ENCODE data around the gene SPRED3. TPM values are rescaled to one million over a fixed set of nuclear protein-coding genes. Genes with fewer than 3 reads are reported as not detected.

SPRED3 gene
- total RNA-seq, 4 donors from 2014 or later, result 0.14 to 3.0 (median 0.48) TPM; not detected in 1

DNA sequence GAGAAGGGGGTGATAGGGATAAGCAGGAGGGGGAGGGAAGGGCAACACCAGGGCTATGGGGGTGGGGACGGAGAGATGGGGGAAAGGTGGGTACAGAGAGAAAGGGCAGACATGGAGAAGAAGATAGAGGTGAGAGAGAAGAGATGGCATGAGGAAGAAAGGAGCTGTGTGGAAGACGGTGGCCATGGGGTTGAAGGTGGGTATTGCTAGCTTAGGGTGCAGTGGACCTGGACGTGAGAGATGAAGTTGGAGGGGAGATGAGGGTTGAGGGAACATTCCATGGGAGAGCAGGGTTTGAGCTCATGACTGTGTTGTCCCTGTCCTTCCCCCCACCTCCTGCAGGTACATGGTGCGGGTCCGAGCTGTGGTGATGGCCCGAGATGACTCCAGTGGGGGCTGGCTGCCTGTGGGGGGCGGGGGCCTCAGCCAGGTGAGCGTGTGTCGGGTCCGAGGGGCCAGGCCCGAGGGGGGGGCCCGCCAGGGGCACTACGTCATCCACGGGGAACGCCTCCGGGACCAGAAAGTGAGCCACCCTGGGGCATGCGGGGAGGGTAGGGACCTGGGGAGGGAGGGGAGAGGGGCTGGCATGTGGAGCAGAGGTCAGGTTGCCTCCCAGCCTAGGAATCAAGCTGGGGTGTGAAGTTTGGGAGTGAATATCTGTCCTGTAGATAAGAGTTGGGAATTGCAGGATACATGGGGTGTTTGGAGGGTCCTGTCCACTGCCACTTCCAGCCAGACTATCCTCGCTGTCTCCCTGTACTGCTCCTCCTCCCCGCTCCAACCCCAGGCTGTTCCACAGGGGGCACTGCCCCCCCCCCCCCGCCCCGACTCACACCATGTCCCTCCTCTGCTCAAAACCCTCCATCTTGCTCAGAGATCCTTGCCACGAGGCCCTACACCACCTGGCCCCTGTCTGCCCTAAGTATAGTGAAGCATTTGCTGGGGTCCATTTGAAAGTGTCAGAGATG is 1.7 kb downstream of the SPRED3 start:
- TF ChIP-seq EP300 (IDR thresholded peaks at IDR 0.05; ENCODE audit: low read depth) (no peak), POLR2A (IDR thresholded peaks at IDR 0.05) (no peak), POLR2AphosphoS5 (IDR thresholded peaks at IDR 0.05) (no peak)
- TF ChIP-seq, protein P1, sequence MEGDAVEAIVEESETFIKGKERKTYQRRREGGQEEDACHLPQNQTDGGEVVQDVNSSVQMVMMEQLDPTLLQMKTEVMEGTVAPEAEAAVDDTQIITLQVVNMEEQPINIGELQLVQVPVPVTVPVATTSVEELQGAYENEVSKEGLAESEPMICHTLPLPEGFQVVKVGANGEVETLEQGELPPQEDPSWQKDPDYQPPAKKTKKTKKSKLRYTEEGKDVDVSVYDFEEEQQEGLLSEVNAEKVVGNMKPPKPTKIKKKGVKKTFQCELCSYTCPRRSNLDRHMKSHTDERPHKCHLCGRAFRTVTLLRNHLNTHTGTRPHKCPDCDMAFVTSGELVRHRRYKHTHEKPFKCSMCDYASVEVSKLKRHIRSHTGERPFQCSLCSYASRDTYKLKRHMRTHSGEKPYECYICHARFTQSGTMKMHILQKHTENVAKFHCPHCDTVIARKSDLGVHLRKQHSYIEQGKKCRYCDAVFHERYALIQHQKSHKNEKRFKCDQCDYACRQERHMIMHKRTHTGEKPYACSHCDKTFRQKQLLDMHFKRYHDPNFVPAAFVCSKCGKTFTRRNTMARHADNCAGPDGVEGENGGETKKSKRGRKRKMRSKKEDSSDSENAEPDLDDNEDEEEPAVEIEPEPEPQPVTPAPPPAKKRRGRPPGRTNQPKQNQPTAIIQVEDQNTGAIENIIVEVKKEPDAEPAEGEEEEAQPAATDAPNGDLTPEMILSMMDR (IDR thresholded peaks at IDR 0.05), result no peak

DNA sequence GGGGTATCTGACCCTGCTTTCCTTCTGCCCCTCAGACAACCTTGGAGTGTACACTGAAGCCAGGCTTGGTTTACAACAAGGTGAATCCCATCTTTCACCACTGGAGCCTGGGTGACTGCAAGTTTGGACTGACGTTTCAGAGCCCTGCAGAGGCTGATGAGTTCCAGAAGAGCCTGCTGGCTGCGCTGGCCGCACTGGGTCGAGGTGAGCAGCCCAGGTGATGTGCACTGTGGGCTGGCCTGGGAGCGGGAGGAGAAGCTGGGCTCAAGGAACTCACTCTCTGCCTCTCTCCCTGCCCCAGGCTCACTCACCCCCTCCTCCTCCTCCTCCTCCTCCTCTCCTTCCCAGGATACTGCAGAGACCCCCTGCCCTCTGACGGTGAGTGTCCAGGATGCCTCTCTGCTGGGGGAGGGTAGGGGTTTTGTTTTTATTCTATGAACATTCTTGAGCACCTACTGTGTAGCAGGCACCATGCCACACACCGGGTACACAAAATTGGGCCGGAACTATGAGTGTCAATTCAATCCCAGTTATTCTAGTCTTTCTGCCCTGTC is 3.5 kb downstream of the SPRED3 start:
- TF ChIP-seq POLR2AphosphoS5 (IDR thresholded peaks at IDR 0.05) (no peak), EP300 (IDR thresholded peaks at IDR 0.05; ENCODE audit: low read depth) (no peak), POLR2A (IDR thresholded peaks at IDR 0.05) (no peak)
- TF ChIP-seq, protein P1 (IDR thresholded peaks at IDR 0.05), result no peak
- Histone ChIP-seq H3K27ac (no peak overlapping the region), H3K36me3 (no peaks in the 10 kb centered on the region), H3K27me3 (peaks cover 72% of the 10 kb centered on the region), H3K4me1 (peaks cover 2 to 29% (median 27%) of the 10 kb centered on the region in 4 donors), H3K4me3 (no peak overlapping the region), H3K9me3 (no peaks in the 10 kb centered on the region)
- no peak for DNase-seq
- in situ Hi-C loops (cut with MboI; ENCODE audit: low pct_ligation_motif_present in 1 of 4, low pct_unique_long_range_greater_than_20kb in 1 of 4, low sequenced_read_pairs in 3 of 4) (no loop called here), intact Hi-C loops (cut with DNase I; ENCODE audit: low total_unique reads) (no loop called here)
- 58 to 76% methylated on average over 3 to 8 of the region's 8 CpGs for WGBS, 2 donors (ENCODE audit: low coverage in 1 of 2)

More for the DNA sequence above, 1.7 kb downstream of the SPRED3 start:
- no peak overlapping the region for H3K27ac ChIP-seq
- H3K4me3 ChIP-seq, result no peak overlapping the region
- intact Hi-C loops (cut with DNase I; ENCODE audit: low total_unique reads) (no loop called here), in situ Hi-C loops (cut with MboI; ENCODE audit: low pct_ligation_motif_present in 1 of 4, low pct_unique_long_range_greater_than_20kb in 1 of 4, low sequenced_read_pairs in 3 of 4) (no loop called here)
- H3K36me3 ChIP-seq, result no peaks in the 10 kb centered on the region
- DNase-seq, result no peak
- 14 to 55% methylated on average over 2 to 22 of the region's 22 CpGs for WGBS, 2 donors (ENCODE audit: low coverage in 1 of 2)
- no peaks in the 10 kb centered on the region for H3K9me3 ChIP-seq
- peaks cover 8 to 41% (median 36%) of the 10 kb centered on the region in 4 donors for H3K4me1 ChIP-seq
- peaks cover 68% of the 10 kb centered on the region for H3K27me3 ChIP-seq

DNA sequence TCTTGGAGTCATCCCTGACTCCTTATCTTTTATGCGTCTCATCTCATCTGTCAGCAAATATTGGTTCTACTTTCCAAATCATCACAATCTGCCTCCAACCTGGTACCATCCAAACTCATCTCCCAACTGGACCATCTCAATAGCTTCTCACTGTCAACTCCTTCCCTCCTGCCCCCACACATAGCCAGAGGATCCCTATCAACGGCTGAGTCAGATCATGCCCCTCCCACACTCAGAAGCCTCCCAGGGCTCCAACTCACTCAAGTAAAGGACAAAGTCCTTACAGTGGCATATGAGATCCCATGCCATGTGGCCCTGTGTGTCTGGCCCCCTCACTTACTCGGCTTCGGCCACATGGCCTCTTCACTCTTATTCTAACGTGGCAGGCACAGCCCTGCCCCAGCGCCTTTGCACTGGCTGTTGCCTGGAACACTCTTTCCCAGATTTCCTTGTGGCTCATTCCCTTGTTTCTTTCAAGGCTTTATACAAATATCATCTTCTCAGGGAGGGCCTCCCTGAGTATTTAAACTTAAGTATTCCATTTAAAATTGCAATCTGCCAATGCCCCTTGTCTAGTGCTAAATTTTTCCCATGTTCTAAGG is 4.3 kb downstream of the SPRED3 start:
- 48 to 54% methylated on average over 4 to 6 of the region's 6 CpGs for WGBS, 2 donors (ENCODE audit: low coverage in 1 of 2)
- intact Hi-C loops (cut with DNase I; ENCODE audit: low total_unique reads), result no loop called here
- Histone ChIP-seq H3K36me3 (no peaks in the 10 kb centered on the region), H3K27ac (no peak overlapping the region), H3K9me3 (no peaks in the 10 kb centered on the region), H3K4me1 (peaks cover 0 to 21% (median 19%) of the 10 kb centered on the region in 4 donors), H3K27me3 (peaks cover 74% of the 10 kb centered on the region), H3K4me3 (no peak overlapping the region)
- TF ChIP-seq EP300 (IDR thresholded peaks at IDR 0.05; ENCODE audit: low read depth), result no peak
- TF ChIP-seq, protein P1 (IDR thresholded peaks at IDR 0.05), result no peak
- in situ Hi-C loops (cut with MboI; ENCODE audit: low pct_ligation_motif_present in 1 of 4, low pct_unique_long_range_greater_than_20kb in 1 of 4, low sequenced_read_pairs in 3 of 4), result no loop called here
- DNase-seq, result no peak

DNA sequence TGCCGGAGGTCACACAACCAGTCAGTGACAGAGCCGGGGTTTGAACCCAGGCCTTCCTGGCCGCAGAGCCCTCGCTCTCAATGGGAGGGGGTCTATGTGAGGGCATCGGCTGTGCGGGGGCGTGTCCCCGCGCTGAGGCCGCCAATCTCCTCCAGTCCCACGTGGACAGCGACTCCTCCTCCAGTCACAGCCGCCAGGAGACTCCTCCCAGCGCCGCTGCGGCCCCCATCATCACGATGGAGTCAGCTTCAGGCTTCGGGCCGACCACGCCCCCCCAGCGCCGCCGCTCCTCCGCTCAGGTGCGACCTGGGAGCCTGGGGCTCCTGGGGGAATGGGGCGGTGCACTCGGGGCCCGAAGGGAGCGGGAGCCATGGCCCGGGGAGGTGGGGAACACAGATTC is 6.0 kb downstream of the SPRED3 start:
- Histone ChIP-seq H3K4me3 (peak overlapping the region in 1 of 4 donors; percentile 3), H3K9me3 (no peaks in the 10 kb centered on the region), H3K27ac (no peak overlapping the region), H3K27me3 (peaks cover 74% of the 10 kb centered on the region), H3K36me3 (no peaks in the 10 kb centered on the region), H3K4me1 (peaks cover 0 to 5% (median 2%) of the 10 kb centered on the region in 4 donors)
- in situ Hi-C loops (cut with MboI; ENCODE audit: low pct_ligation_motif_present in 1 of 4, low pct_unique_long_range_greater_than_20kb in 1 of 4, low sequenced_read_pairs in 3 of 4) (no loop called here), intact Hi-C loops (cut with DNase I; ENCODE audit: low total_unique reads) (no loop called here)
- DNase-seq, result no peak
- WGBS, 2 donors (ENCODE audit: low coverage in 1 of 2), result 13% methylated on average over 30 of the region's 30 CpGs; no CpG with 5 or more reads in 1 of the 2 donors
- TF ChIP-seq, protein P1 (IDR thresholded peaks at IDR 0.05), result no peak
- TF ChIP-seq POLR2AphosphoS5 (IDR thresholded peaks at IDR 0.05) (no peak), EP300 (IDR thresholded peaks at IDR 0.05; ENCODE audit: low read depth) (no peak), POLR2A (IDR thresholded peaks at IDR 0.05) (no peak)

All from transverse colon (tissue), 4 donors.